Measurements from ENCODE around the gene PIWIL4. TPM values are rescaled to one million over a fixed set of nuclear protein-coding genes. Genes with fewer than 3 reads are reported as not detected.

The PIWIL4 gene
- total RNA-seq, 3 donors from 2014 or later: 4.8 to 6.7 (median 5.6) TPM

GRCh38 chr11:94657629-94658028, 90.5 kb downstream of the PIWIL4 start:
- TF ChIP-seq POLR2A (IDR thresholded peaks at IDR 0.05) (no peak), POLR2AphosphoS5 (IDR thresholded peaks at IDR 0.05) (no peak), CTCF (IDR thresholded peaks at IDR 0.05) (no peak)
- DNase-seq (ENCODE audit: low spot score in 2 of 2): no peak
- H3K27me3 ChIP-seq: no peaks in the 10 kb centered on the region
- no peaks in the 10 kb centered on the region for H3K9me3 ChIP-seq
- intact Hi-C loops (cut with DNase I; ENCODE audit: low total_unique reads): no loop called here
- no peak overlapping the region for H3K27ac ChIP-seq
- no peaks in the 10 kb centered on the region for H3K36me3 ChIP-seq
- no peaks in the 10 kb centered on the region for H3K4me1 ChIP-seq
- H3K4me3 ChIP-seq: no peak overlapping the region

- H3K27me3 ChIP-seq: no peaks in the 10 kb centered on the region
- intact Hi-C loops (cut with DNase I; ENCODE audit: low total_unique reads): no loop called here
- DNase-seq (ENCODE audit: low spot score in 2 of 2): peak in 1 of 2 donors; percentile 56
- H3K4me3 ChIP-seq: no peak overlapping the region
- H3K36me3 ChIP-seq: no peaks in the 10 kb centered on the region
- peaks cover 0 to 2% of the 10 kb centered on the region in 2 donors for H3K9me3 ChIP-seq
- no peak for TF ChIP-seq POLR2A (IDR thresholded peaks at IDR 0.05)
- TF ChIP-seq CTCF (IDR thresholded peaks at IDR 0.05): no peak
- TF ChIP-seq POLR2AphosphoS5 (IDR thresholded peaks at IDR 0.05): no peak
- no peaks in the 10 kb centered on the region for H3K4me1 ChIP-seq
- H3K27ac ChIP-seq: no peak overlapping the region
Observed at GRCh38 chr11:94658386-94658785, 91.2 kb downstream of the PIWIL4 start.

GRCh38 chr11:94658888-94659287, 91.7 kb downstream of the PIWIL4 start:
- Histone ChIP-seq H3K27me3 (no peaks in the 10 kb centered on the region), H3K4me1 (no peaks in the 10 kb centered on the region), H3K4me3 (no peak overlapping the region), H3K27ac (no peak overlapping the region), H3K36me3 (no peaks in the 10 kb centered on the region), H3K9me3 (peaks cover 0 to 7% of the 10 kb centered on the region in 2 donors)
- no peak for DNase-seq (ENCODE audit: low spot score in 2 of 2)
- no peak for TF ChIP-seq POLR2A (IDR thresholded peaks at IDR 0.05)
- TF ChIP-seq CTCF (IDR thresholded peaks at IDR 0.05): no peak
- TF ChIP-seq POLR2AphosphoS5 (IDR thresholded peaks at IDR 0.05): no peak
- intact Hi-C loops (cut with DNase I; ENCODE audit: low total_unique reads): no loop called here

GRCh38 chr11:94661444-94661843, 94.3 kb downstream of the PIWIL4 start:
- Histone ChIP-seq H3K27ac (no peak overlapping the region), H3K36me3 (no peaks in the 10 kb centered on the region), H3K9me3 (peaks cover 0 to 8% of the 10 kb centered on the region in 2 donors), H3K4me1 (no peaks in the 10 kb centered on the region), H3K27me3 (no peaks in the 10 kb centered on the region), H3K4me3 (no peak overlapping the region)
- no peak for TF ChIP-seq CTCF (IDR thresholded peaks at IDR 0.05)
- no peak for TF ChIP-seq POLR2AphosphoS5 (IDR thresholded peaks at IDR 0.05)
- no peak for TF ChIP-seq POLR2A (IDR thresholded peaks at IDR 0.05)
- intact Hi-C loops (cut with DNase I; ENCODE audit: low total_unique reads): no loop called here
- DNase-seq (ENCODE audit: low spot score in 2 of 2): no peak

- Histone ChIP-seq H3K4me1 (no peaks in the 10 kb centered on the region), H3K36me3 (no peaks in the 10 kb centered on the region), H3K27ac (no peak overlapping the region), H3K4me3 (no peak overlapping the region), H3K9me3 (peaks cover 0 to 8% of the 10 kb centered on the region in 2 donors), H3K27me3 (no peaks in the 10 kb centered on the region)
- TF ChIP-seq CTCF (IDR thresholded peaks at IDR 0.05) (no peak), POLR2AphosphoS5 (IDR thresholded peaks at IDR 0.05) (no peak), POLR2A (IDR thresholded peaks at IDR 0.05) (no peak)
- intact Hi-C loops (cut with DNase I; ENCODE audit: low total_unique reads): no loop called here
- no peak for DNase-seq (ENCODE audit: low spot score in 2 of 2)
Observed at GRCh38 chr11:94662065-94662779, 95.1 kb downstream of the PIWIL4 start.

All from breast epithelium (tissue), 4 donors.